Stimulated activated CD4-positive, alpha-beta T cell treated with anti-CD3 and anti-CD28 coated beads, Interleukin-2, amount 100 ng/mL, for 4 hours (primary cell): ENCODE results near the gene OSBPL8.

Source experiments
- DNase-seq: peaks from one replicate; pipeline ENCODE4 v3.0.0-alpha.2; 2020; ENCODE audit warnings: low read depth

The OSBPL8 gene

GRCh38 chr12:76303365-76303764, 256.2 kb downstream of the OSBPL8 start:
- DNase-seq: no peak
